ENCODE measurements around the gene SH3RF3. TPM values are rescaled to one million over a fixed set of nuclear protein-coding genes. Genes with fewer than 3 reads are reported as not detected.

Gene SH3RF3
- total RNA-seq, 3 donors from 2014 or later (not counting 1 experiment from before 2014, with no cell fraction given): 0.23 to 0.61 (median 0.34) TPM

DNA sequence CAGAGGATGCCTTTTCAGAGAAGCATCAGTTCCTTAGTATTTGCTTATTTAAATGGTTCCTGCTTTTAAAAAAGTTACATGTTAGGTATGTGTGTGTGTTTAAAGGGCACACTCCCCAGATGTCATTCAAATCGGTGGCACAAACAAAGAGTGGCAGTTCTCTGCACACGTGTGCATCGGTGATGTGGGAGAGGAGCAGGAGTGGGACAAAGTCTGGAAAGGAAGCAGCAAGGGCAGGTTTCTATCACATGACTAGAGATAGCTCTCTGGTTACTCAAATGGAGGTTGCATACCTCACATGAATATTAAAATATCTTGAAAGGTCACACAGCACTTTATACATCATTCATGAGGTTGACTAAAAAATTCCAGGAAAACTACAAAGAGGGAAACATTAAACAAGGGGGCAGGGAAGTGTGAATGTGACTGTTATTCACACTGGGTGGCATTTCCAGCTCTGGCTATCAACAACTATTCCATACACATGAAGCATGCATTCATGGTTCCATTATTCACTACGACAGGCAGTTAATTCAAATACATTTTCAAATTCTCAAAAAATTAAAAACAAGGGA is 420.1 kb downstream of the SH3RF3 start:
- Mint-ChIP-seq H3K4me3 (no peak overlapping the region), H3K27ac (no peak overlapping the region), H3K4me1 (no peaks in the 10 kb centered on the region), H3K36me3 (no peaks in the 10 kb centered on the region), H3K9me3 (no peaks in the 10 kb centered on the region), H3K27me3 (ENCODE audit: low read depth in 2 of 2) (peaks cover 0 to 4% of the 10 kb centered on the region in 2 donors)
- Histone ChIP-seq H3K36me3 (ENCODE audit: control insufficient read depth, insufficient read depth, low read length) (no peaks in the 10 kb centered on the region), H3K9me3 (ENCODE audit: control insufficient read depth, insufficient read depth, low read length) (no peaks in the 10 kb centered on the region), H3K27me3 (ENCODE audit: control insufficient read depth, insufficient read depth, low read length) (peaks cover 2% of the 10 kb centered on the region), H3K27ac (ENCODE audit: low read length) (no peak overlapping the region), H3K4me3 (ENCODE audit: low read length) (no peak overlapping the region), H3K4me1 (ENCODE audit: control insufficient read depth, insufficient read depth, low read length) (no peaks in the 10 kb centered on the region)
- DNase-seq (no peak), ATAC-seq (no peak)
- intact Hi-C loops (cut with micrococcal nuclease): no loop called here
- WGBS (ENCODE audit: insufficient coverage): 94% methylated on average over 4 of the region's 4 CpGs
- TF ChIP-seq, protein P1, sequence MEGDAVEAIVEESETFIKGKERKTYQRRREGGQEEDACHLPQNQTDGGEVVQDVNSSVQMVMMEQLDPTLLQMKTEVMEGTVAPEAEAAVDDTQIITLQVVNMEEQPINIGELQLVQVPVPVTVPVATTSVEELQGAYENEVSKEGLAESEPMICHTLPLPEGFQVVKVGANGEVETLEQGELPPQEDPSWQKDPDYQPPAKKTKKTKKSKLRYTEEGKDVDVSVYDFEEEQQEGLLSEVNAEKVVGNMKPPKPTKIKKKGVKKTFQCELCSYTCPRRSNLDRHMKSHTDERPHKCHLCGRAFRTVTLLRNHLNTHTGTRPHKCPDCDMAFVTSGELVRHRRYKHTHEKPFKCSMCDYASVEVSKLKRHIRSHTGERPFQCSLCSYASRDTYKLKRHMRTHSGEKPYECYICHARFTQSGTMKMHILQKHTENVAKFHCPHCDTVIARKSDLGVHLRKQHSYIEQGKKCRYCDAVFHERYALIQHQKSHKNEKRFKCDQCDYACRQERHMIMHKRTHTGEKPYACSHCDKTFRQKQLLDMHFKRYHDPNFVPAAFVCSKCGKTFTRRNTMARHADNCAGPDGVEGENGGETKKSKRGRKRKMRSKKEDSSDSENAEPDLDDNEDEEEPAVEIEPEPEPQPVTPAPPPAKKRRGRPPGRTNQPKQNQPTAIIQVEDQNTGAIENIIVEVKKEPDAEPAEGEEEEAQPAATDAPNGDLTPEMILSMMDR (IDR thresholded peaks at IDR 0.05): no peak

Other genes starting within 250 kb of the SH3RF3 start
- gene EDAR, start 140.0 kb upstream of the SH3RF3 start, total RNA-seq: under 1 TPM in 2 of 3 donors, not detected in 1; 0.11 to 0.23 TPM